NCI-H226 (cell line): ENCODE data around the gene ZFYVE26.
A peak's percentile ranks its signal among the peaks of the same experiment; 100 is the strongest.
"Not testable (repeated sequence)": the region's sequence is repeated elsewhere in the genome, so short reads cannot be mapped to it uniquely, and the experiment has no call there.

ENCODE experiments used
- DNase-seq: peaks from one replicate; pipeline ENCODE4 v3.0.0-alpha.2; 2015

Gene ZFYVE26

DNA sequence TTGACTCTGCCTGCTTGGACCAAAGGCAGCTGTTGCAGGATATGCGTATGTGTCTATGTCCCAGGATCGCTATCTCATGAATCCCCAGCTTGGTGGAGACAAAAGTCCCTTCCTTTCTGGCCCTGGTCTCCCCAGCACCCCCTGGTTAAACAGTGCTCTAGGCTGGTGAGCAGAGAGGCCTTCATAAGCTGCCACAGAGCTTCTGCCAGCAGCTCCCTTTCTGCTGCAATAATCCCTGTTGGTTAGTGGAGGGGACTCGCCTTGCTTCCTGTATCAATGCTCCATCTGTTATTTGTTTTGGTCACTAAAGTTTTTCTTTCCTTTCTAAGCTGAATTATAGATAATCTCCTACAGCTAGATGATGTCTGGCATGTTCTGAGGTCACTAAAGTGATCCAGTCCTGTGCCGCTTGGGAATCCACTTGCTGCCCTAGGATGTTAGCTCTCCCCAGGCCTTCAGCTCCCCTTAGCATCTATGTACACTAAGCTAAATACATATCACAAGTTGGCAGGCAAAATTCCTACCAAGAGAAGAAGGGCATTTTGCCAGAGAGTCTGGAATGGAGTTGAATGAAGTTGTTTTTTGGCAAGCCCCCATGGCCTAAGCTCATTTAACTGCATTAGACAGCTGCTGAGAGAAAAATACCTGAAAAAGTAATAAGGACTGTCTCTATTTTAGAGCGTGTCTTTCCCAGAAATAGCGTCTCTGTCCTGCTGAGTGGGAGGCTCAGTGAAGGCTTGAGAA is 66.9 kb downstream of the ZFYVE26 start:
- no peak for DNase-seq

DNA sequence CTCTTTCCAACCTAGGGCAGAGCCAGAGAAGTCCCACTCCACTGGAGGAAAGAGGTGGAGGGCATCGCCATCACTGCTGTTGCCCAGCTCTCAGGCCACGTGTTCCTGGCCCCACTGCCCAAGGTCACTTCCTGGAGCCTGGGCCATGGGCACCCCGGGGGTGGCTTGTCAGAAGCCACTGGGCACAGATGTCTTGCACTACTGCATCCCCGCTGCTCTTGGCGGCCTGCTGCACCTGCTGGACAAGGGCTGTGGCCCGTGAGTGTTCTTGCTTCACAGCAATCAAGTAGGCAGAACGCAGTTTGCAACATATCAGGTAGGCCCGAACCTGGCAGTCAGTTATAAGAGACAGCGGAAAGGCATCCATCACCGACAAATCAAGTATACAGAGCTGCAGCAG is 68.1 kb downstream of the ZFYVE26 start:
- DNase-seq: no peak

DNA sequence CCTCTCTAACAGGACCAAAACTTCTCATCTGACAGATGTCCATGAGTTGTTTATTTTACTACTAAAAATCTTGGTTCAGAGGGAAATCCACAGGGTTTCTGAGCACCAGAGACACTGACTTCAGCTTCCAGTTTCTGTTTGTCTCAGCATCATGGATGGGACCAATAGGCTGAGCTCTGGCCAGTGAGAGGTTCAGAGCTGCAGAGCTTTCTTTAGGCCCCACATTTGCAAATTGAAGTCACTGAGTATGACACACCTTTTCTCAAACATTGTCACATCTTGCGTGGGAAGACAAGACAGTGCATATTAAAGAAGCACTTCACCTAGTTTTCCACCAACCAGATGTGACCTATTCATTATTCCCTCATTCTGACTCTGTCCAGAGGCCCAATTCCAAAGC is 69.5 kb downstream of the ZFYVE26 start:
- no peak for DNase-seq

DNA sequence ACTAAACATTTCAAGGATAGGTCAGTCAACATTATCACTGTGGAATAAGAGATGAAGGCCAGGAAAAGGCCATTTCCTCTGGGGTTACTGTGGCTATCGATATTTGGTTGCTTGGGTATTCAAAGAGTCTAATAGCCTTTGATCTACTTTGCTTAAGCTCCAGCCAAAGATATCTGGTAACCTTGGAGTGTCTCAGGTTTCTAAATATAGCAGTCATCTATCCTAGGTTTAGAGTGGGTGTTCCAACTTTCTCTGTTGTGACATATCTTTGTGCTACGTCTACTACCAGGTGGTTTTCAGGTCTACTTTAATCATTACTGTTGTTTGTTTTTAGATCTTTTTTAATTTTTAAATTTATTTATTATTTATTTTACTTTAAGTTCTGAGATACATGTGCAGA is 72.3 kb downstream of the ZFYVE26 start:
- no peak for DNase-seq

DNA sequence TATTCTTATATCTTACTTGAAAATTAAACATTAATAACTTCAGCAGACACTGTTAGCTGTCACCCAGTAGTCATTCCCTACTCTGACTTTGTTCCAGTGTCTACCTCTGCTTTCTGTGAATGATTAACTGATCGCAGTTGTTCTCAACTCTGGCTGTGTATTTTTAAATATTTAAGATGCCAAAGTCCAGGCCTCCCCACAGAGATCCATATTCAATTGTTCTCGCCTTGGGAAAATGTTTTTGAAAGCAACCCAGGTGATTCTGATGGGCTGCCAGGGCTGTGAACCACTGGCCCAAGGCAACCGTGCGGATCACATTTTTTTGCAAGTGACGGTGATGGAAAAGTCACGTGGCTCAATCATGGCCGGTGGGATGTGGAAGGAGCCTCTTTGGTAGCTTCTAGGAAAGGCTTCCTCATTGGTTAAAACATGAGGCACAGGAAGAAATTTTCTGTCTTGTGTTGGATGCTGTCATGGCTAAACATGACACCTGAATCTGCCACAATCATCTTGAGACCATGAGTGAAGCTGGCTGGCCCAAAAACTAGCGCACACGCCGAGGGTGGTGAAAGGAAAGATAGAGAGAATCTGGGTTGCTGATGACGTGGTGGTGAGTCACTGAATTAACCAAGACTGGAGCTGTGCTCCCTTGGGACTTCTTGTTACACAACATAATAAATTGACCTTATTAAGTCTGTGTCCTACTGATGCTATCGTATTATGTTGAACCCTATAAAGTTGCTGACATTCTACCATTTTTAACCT is 77.5 kb downstream of the ZFYVE26 start:
- peak; percentile 84 for DNase-seq

DNA sequence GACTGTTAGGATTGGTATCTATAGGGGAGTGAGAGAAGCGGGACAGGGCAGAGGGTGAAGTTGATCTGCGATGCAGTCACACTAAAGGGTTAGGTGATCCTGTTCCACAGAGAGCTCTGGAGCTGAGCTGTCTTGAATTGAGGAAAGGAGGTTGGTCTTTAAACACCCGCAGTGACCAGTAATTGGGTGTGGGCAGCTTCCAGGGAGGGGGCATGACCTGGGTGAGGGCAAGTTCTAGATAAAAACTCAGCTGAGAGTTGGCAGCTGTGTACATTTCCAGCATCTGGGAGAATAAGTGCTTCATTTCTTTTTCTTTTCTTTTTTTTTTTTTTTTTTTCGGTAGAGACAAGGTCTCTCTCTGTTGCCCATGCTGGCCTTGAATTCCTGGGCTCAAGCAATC is 79.6 kb downstream of the ZFYVE26 start:
- no peak for DNase-seq

DNA sequence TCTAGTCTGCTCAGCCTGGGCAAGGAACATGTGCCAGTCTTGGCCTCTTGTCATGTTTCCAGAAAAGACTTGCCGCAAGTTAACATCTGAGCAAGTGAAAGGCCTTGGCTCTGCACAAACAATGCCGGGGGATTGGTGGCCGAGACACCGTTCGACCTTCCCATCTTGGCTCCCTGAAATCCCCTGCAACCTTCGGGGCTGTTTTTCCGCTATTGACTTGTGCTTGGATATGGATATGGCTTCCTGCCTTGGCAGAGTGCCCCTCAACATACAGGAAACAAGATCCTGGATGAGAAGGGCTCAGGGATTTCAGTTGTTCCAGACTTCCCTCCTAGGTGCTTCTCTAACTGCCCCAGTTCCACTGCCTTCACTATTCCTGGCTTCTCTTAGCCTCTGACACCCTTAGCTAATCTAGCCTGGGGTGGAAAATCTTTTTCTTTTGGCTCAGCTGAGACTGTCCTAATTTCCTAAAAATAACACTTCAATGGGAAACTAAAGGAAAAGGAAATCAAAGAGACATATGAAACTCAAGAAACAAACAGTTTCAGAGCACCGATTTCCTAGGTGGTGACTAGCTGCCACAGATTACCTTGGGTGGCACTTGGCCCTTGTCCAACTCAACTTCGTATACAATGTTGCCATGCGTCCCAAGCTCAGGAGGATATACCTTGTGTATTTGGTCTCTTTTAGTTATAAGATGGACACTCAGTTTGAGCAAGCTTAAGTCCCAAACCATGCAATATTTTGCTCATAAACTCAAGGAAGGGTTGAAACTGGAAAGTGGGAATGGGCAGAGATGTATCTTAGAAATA is 80.8 kb downstream of the ZFYVE26 start:
- no peak for DNase-seq

DNA sequence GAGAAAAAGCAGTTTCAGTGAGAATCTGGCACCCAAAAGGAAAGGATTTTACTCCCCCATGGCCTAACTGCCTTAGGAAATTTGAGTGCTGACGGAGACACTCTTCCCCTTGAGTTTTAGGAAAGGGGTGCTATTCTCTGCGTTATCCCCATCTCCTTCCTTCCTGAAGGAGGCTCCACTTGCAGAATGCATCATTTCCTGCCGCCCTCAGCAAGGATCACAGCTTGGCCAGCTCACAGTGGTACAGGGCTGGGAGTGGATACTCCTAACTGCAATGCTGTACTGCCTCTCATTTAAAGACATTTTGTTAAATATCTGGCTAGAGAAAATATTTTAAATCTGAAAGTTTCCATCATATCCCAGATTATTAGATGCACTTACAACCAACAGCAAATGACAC is 81.7 kb downstream of the ZFYVE26 start:
- DNase-seq: peak; percentile 14

DNA sequence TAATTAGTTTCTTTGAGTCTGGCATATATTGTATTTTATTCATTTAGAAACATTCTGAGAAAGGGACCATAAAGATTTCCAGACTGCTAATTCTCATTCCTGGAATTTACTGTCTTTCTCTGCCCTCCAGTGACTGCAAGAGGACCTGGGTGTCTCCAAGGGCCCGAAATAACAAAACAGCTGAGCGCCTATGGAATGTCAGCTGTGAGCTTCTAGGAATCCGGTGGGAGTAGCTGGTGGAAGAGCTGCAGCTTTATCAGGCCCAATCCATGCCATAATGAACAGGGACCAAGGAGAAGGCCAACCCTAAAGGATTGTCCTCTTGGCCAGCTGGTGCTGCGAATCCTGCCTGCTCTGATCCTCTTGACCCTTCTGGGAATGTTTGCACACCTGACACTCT is 82.8 kb downstream of the ZFYVE26 start:
- DNase-seq: no peak

DNA sequence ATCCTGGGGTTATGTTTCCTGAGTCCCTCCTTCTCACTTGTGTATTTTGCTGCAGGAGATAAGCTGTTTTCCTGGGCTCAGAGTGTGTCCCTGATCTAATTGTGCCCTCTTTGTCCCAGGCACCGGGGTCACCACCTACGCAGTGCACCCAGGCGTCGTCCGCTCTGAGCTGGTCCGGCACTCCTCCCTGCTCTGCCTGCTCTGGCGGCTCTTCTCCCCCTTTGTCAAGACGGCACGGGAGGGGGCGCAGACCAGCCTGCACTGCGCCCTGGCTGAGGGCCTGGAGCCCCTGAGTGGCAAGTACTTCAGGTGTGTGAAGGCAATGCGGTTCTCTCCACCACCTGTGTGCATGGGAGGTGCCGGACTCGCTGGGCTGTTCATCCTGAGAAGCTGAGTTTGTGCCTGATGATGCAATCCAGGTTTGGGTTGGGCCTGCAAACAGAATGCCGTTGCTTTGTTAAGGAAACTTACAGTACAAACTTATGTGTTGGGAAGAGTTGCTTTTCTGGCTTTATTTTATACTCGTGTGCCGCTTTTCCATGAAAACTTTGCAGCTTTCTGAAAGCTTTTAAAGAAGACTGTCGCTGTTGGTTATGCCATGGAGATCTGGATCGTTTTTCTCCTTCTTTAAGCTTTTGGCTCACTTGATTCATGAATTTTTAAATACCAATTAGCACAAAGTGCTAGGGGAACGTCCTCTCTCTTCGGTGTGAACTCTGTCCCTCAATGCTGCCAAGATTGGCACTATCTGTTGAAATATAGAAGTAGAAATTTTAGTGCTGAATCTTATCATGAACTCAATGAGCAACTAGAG is 87.1 kb downstream of the ZFYVE26 start:
- no peak for DNase-seq

DNA sequence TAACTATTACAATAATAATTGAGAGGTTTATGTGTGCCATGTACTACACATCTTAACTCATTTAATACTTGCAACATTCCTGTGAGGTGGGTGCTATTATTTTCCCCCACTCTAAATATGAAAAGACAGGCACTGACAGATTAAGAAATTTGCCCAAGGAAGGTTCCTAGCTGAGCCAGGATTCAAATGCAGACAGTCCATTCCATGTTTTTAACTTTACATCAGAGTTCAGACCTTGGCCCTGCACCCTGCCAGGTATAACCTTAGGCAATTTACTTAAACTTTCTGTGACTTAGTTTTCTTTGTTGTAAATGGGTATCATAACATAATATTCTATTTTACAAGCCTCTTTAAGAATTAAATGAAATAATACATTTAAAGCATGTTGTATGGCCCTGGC is 88.1 kb downstream of the ZFYVE26 start:
- DNase-seq: no peak

DNA sequence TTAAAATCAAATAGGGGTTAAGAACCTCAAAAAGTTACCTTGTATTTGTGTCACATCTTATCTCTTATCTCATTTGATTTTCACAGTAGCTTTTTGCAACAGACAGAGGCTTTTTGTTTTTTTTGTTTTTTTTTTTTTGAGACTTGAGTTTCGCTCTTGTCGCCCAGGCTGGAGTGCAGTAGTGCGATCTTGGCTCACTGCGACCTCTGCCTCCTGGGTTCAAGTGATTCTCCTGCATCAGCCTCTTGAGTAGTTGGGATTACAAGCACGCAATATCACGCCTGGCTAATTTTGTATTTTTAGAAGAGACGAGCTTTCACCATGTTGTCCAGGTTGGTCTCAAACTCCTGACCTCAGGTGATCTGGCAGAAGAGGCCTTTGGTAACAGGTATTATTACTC is 89.0 kb downstream of the ZFYVE26 start:
- no peak for DNase-seq

DNA sequence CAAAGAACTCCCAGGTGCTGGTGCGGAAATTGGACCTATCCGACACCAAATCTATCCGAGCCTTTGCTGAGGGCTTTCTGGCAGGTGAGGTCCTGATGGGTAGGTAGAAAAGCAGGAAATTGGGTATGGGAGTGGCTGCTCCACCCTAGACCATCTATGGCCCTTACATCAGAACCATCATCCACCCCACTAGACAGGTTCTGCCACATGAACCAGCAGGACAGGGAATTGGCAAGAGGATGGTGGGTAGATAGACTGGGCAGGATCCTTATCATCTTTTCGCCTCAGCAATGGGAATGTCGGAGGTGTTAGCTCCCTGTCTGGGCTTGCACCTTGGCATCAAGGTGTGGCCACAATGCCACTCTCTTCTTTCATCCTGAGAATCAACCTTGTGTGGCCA is 91.2 kb downstream of the ZFYVE26 start:
- DNase-seq: no peak

DNA sequence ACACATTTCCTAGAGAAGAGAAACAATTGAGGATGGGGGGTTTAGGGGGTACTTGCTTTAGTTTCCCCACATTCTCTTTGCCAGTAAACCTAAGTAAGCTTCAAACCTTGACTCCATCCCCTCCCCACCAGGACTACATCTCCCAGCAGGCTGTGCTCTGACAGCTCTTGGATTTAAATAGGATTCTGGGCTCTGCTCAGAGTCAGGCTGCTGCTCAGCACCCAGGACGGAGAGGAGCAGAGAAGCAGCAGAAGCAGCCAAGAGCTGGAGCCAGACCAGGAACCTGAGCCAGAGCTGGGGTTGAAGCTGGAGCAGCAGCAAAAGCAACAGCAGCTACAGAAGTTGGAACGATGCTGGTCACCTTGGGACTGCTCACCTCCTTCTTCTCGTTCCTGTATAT is 94.1 kb downstream of the ZFYVE26 start:
- no peak for DNase-seq

DNA sequence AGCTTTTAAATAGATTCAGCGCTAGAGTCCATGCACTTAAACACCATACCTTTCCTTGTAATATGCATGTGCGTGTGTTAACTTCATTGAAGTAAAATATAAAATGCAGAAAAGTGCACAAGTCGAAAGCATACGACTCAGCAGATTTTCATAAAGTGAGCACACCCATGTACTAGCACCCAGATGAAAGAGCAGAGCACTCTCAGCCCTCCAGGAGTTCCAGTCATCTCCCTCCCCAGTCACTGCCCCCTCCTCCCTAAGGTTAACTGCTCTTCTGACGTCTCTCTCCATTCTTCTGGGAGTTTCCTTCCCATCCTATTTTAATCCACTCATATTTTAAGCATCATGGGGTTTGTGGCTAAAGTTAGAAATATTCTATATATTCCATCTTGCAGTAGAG is 94.5 kb downstream of the ZFYVE26 start:
- DNase-seq: no peak

DNA sequence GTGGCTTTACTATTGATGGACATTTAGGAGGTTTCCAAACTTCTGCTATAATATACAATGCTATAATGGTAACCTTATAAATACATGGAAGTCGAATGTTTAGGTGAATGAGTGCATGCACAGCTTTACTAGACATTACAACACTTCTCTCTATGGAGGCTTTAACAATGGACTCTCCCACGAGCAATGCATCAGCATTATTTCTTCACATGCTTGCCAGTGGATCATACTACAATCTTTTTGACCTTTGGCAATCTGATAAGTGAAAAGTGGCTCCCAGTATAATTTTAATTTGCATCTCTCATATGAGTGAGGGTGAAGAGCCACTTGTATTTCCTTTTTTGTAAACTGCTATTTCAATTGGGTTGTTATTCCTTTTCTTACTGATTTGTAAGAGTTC is 96.5 kb downstream of the ZFYVE26 start:
- DNase-seq: no peak

DNA sequence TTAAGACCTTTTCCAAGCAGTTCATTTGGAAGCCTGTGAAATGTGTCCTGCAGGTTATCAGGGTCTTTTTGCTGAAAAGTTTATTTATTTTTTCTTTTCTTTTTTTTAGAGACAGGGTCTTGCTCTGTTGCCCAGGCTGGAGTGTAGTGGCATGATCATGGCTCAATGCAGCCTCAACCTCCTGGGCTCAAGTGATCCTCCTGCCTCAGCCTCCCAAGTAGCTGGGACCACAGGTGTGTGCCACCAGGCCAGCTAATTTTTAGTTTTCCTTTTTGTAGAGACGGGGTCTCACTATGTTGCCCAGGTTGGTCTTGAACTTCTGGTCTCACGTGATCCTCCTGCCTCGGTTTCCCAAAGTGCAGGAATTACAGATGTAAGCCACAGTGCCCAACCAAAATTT is 97.0 kb downstream of the ZFYVE26 start:
- not testable (repeated sequence) for DNase-seq

DNA sequence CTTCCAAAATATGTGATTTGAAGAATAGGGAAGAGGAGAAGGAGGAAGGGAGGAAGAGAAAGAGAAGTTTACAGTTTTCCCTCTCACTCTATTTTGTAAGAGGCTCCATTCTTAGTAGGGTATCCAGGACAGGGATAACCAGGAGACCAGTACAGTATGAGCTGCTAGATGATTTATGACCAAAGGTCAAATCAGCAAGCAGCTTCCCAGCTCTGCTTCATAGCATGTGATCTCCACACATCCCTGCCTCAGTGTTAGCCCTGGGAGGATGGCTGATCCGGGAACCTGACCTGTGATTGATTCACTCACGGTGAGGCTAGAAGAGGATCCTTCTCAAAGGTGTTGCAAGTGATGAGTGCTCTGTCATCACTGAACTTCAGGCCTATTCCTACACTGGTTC is 98.1 kb downstream of the ZFYVE26 start:
- no peak for DNase-seq

DNA sequence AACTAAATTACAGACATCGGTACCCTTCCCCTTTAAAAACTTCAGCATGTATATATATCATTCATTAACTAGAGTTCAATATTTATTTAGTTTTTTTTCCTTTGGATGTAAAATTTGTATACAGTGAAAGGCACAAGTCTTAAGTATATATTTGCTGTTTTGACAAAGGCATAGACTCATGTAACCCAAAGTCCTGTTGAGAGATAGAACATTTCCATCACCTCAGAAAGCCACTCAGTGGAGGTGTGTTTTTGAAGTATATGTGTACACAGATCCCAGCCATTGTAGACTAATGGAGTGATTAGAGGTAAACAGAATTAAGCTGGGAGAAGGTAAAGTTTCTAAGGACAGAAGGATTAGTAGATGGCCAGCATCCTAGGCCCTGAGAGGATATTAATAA is 99.3 kb downstream of the ZFYVE26 start:
- DNase-seq: no peak

DNA sequence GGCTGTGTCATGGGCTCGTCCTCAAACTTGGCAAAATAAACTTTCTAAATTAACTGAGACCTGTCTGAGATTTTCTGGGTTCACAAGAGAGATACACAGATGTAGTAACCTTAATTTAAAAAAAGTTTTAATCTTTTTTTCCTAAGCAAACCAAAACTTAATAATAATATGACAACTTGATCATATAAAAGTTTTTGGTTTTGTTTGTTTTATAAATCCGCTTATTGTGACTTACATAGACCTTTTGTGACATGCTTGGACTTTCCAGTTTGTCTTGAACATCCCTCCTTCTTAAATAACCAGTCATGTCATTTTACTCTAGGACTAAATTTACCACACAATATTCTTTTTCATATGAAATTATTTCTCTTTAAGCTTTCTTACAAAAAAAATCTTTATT is 106.2 kb downstream of the ZFYVE26 start:
- no peak for DNase-seq

DNA sequence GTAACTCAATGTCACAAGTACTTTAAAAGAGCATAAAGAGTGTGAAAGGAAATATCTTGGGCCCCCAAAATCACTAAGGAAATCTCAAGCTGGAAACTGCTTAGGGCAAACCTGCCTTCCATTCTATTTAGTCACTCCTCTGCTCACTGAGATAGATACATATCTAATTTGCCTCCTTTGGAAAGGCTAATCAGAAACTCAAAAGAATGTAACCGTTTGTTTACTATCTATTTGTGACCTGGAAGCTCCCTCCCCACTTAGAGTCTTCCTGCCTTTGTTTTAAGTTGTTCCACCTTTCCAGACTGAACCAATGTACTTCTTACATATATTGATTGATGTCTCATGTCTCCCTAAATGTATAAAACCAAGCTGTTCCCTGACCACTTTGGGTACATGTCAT is 106.6 kb downstream of the ZFYVE26 start:
- DNase-seq: not testable (repeated sequence)

DNA sequence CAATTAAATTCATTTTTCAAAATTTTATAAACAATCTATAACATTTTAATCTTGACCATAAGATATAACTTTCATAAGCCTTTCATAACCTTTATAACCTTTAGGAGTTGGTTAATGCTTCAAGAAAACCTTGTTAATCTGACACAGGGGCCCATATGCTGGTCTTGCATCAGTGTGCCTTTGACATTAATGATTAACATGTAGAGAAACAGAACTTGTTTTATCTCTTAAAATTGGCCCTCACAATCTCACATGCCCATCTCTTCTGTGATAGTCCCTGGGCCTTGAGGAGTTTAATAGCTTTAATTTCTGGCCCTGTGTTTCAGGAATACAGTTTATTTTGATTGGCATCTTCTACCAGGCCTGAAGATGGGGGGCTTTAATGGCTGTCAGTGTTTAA is 107.0 kb downstream of the ZFYVE26 start:
- DNase-seq: not testable (repeated sequence)

DNA sequence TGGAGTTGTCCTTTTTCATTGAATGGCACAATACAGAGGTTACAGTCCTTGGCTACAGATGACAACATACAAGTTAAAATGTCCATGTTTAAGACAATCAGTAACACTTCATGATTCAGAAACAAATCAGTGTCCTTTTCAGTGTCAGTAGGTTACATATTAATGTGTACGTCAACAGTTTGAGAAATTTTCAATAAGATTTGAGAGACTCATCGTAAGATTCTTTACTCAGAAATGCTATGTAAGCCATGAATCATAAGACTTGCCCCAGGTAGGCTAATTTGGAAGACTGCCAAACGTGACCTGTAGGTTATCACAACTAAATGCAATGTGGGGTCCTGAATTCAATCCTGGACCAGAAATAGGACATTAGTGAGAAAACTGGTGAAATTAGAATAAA is 111.2 kb downstream of the ZFYVE26 start:
- no peak for DNase-seq
